Esophagus squamous epithelium (tissue), 4 donors: ENCODE data around the gene ANO8.
"Not testable (repeated sequence)": the region's sequence is repeated elsewhere in the genome, so short reads cannot be mapped to it uniquely, and the experiment has no call there.

Experiments used
- CTCF ChIP-seq, 6 experiments: fragments of 450-650 bp in 4 of 6; fragments of 200-600 bp in 2 of 6; sonication (generic) in 2 of 6; IDR thresholded peaks; one replicate each; pipeline ENCODE4 v1.5.1; 2016 to 2019; ENCODE audit warnings: antibody characterized with exemption in 6 of 6, mild to moderate bottlenecking in 4 of 6, moderate library complexity in 4 of 6
- POLR2A ChIP-seq, 4 donors: fragments of 450-650 bp; IDR thresholded peaks; one replicate each; pipeline ENCODE4 v1.6.1; 2017; ENCODE audit warnings: antibody characterized with exemption in 4 of 4, mild to moderate bottlenecking in 4 of 4, moderate library complexity in 3 of 4

- not testable (repeated sequence) for TF ChIP-seq CTCF, POLR2A (IDR thresholded peaks at IDR 0.05)
Measured at GRCh38 chr19:17363852-17364605, 29.4 kb upstream of the ANO8 start.
